Erythroblast (primary cell): Measurements from ENCODE around the gene ADAMTS13.

Source experiments
- GATA1 ChIP-seq: IDR thresholded peaks from 2 replicates; pipeline ENCODE4 v1.6.1; 2011; ENCODE audit warnings: low read depth, mild to moderate bottlenecking, control low read depth, low read length, moderate library complexity
- POLR2A ChIP-seq: IDR thresholded peaks from 2 replicates; pipeline ENCODE4 v1.6.1; 2011; ENCODE audit warnings: mild to moderate bottlenecking, low read length

- TF ChIP-seq POLR2A (no peak), GATA1 (no peak)
Observed at GRCh38 chr9:133389025-133389557, 33.1 kb upstream of the ADAMTS13 start.
